Stimulated activated CD8-positive, alpha-beta memory T cell treated with anti-CD3 and anti-CD28 coated beads, Interleukin-12 subunit alpha, Interleukin-12 subunit beta, amount 100 ng/mL, for 24 hours (primary cell): ENCODE data around the gene SON.
A peak's percentile ranks its signal among the peaks of the same experiment; 100 is the strongest.
"Not testable (repeated sequence)": the region's sequence is repeated elsewhere in the genome, so short reads cannot be mapped to it uniquely, and the experiment has no call there.

ENCODE experiments used
- DNase-seq: peaks from one replicate; pipeline ENCODE4 v3.0.0-alpha.2; 2020; ENCODE audit errors: extremely low read depth

Gene SON

GRCh38 chr21:33542640-33543504 is at the start of gene SON:
TSS of gene SON (plus strand) at chr21:33543038. CDS start at chr21:33543093, 55 bp downstream.
- DNase-seq, result peak; percentile 97

GRCh38 chr21:33493756-33494155 is 49.1 kb upstream of the SON start:
- no peak for DNase-seq

GRCh38 chr21:33495743-33496142 is 47.1 kb upstream of the SON start:
- DNase-seq, result no peak

- DNase-seq, result no peak
Measured at GRCh38 chr21:33496345-33496744, 46.5 kb upstream of the SON start.

GRCh38 chr21:33505833-33506232 is 37.0 kb upstream of the SON start:
- no peak for DNase-seq

GRCh38 chr21:33507003-33507402 is 35.8 kb upstream of the SON start:
- DNase-seq, result not testable (repeated sequence)

GRCh38 chr21:33510826-33511225 is 32.0 kb upstream of the SON start:
- no peak for DNase-seq

GRCh38 chr21:33511639-33512038 is 31.2 kb upstream of the SON start:
- DNase-seq, result no peak

- no peak for DNase-seq
Measured at GRCh38 chr21:33512481-33512880, 30.4 kb upstream of the SON start.

- DNase-seq, result no peak
Measured at GRCh38 chr21:33514229-33514628, 28.6 kb upstream of the SON start.

GRCh38 chr21:33518899-33519298 is 23.9 kb upstream of the SON start:
- no peak for DNase-seq

- DNase-seq, result no peak
Measured at GRCh38 chr21:33522297-33522952, 20.4 kb upstream of the SON start.

- no peak for DNase-seq
Measured at GRCh38 chr21:33522953-33523349, 19.9 kb upstream of the SON start.

- no peak for DNase-seq
Measured at GRCh38 chr21:33531007-33531406, 11.8 kb upstream of the SON start.

GRCh38 chr21:33537212-33537611 is 5.6 kb upstream of the SON start:
- no peak for DNase-seq

- no peak for DNase-seq
Measured at GRCh38 chr21:33539616-33540015, 3.2 kb upstream of the SON start.

- no peak for DNase-seq
Measured at GRCh38 chr21:33540711-33541104, 2.1 kb upstream of the SON start.

GRCh38 chr21:33541105-33541711 is 1.6 kb upstream of the SON start:
- DNase-seq, result no peak

- peak; percentile 62 for DNase-seq
Measured at GRCh38 chr21:33541756-33542639, 840 bp upstream of the SON start, which contains the start of gene GART. TSS of gene GART (minus strand) at chr21:33542117. CDS start at chr21:33539315, 2,802 bp downstream.

GRCh38 chr21:33543505-33544129 is 779 bp downstream of the SON start:
- peak; percentile 52 for DNase-seq
